ENCODE measurements around the gene ABCB8.

The ABCB8 gene

DNA sequence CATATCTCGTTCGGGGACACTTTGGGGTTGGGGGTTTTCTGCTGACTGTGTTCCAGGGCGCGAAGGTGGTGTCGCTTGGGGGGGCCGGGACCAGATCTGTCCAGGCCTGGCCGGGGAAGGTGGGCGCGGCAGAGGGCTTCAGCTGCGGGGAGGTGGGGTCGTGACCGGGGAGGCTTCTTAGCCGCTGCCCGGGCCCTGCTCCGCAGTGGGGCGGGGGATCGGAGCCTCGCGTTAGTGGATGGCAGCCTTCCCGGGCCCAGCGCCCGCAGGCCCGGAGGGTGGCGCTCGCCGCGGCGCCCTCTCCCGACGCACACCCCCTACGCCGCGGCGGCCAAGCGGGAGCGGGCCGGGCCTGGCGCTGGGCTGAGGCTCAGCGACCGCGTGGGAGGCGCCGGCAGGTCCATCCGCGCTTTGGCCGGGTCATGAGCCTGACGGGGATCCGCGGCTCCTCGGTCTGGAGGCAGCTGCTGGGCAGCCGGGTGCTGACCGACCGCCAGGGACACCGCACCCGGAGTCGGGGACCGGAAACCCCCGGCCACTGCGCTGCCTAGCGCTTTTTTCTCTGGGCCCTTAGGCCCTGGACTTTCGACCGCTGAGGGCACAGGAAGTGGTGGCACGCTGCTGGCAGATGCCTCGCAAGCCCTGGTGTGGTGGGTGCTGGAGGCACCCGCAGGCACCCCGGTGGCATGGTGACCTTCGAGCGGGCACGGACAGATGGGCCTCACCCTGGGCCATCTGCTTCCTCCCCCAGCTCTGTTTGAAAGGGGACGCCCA is 59.2 kb downstream of the ABCB8 start:
- no peak for DNase-seq (ENCODE audit: low spot score)

DNA sequence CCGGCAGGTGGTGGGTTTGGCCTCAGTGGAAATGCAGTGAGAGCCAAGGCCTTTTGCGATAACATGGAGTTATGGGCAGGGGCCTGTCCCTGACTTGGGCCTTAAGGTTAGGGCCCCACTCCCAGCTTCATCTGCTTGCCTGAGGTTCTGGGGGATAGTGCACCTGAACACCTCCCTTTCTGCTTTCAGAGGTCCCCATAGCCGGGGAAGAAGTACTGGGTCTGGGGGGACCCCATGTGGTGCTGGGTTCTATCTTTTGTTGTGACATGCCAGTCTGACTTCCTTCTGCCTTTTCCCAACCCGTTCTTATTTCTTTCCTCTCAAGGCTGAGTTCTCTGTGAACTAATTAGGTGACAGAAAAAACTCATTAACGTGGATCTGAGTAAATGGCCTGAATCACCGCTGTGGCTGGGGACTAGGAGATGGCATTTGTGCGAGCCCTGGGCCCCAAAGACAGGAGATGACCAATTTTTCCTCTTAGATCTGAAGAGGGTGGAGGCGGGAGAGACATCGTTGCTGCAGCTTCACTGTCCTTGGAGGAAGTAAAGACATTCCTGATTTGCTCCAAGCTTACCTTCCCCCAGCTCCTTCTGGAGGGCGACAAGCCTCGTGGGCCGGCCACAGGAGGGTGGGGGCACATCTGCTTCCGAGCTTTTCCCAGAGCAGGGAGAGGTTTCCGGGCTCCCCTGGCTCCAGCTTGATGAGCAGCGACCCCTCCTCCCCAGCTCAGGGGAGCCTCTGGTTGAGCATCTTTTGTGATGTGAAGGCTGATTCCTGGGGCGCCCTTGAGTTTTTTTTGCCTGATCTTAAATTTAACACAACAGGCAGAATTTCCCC is 60.0 kb downstream of the ABCB8 start:
- DNase-seq (ENCODE audit: low spot score) = no peak

DNA sequence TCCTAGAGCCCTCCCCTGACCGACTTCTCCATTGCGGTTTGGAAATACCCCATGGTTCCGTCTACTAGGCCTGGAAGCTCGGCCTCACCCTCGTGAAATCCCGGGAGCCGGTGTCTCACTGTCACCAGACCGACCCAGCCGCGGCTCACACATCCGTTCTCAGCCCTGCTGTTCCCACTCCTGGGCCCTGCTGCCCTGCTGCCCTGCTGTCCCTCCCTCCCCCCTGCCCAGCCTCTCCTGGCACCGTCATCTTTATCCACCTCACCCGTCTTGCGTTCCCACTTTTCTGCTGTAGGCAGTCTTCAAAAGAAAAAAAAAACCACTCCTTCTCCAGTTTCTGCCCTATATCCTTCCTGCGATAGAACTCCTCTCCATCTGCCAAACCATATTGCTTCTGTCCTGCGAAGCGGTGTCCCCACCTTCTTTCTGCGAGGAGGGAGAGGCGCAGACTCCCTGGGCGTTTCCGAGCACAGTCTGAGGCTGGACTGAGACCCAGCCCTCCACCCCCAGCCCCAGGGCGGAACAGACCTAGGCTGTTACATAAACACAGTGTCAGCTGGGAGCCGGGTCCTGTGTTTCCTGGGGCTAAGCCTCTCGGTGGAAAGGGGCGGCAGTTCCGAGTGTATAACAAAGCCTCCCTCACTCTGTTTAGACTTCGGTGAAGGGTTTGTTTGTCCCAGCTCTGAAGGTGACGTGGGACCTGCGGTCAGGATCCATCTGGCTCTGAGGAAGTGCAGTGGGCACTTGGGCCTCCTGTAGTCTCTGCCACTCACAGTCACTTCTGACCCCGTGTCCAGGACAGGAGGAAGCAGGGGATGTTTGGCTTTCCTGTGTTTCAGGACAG is 60.8 kb downstream of the ABCB8 start:
- DNase-seq (ENCODE audit: low spot score) = no peak

DNA sequence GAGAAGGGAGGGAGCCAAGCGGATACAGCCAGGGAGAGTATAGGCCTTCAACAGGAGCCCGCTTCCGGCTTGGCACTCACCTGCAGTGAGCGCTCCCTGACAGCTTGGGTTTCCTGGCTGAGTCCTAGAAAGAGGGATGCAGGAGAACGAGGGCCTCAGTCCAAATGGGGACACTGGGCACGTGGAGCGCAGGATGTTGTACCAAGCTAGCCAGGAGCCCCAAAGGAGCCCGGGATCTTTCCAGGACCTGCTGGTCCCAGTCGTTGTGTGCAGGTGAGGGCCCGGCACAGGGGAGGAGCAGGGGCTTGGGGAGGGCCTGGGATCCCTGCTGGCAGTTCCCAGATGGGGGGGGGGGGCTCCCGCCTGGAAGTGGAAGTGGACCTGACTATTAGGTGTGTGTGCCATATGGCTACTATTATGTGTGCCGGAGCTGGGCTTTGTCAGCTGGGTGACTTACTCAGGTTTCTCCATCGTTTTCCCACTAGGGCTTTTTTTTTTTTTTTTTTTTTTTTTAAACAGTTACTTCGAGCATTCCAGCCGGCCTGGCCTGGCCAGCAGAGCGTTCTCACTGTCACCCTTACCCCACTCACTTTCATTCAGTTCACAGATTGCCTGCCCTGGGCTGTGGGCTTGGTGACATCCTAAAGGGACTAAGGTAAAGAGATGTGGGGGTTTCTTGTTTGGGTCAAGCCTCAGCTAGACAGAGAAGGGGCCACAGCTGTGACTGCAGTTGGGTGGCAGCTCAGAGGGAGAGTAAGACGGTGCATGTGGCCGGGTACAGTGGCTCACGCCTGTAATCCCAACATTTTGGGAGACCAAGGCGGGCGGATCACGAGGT is 61.9 kb downstream of the ABCB8 start:
- DNase-seq (ENCODE audit: low spot score) = no peak

DNA sequence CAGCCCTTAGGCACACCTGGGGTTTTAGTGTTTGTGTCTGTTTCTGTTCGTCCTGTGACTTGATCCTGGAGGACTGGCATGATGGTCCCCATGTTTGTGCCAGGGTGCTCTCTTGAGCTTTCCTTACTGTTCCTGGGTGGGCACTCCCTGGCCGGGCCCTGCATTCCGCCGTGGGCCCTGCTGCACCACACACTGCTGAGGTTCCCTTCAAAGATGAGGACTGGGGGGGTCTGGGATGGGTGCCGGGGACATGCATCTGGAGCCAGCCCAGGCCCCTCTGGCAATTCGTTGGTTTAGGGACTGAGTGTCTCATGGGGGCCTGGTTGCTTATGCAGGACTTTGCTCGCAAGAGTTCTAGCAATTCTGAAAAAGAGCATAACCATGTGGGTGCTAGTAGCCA is 62.8 kb downstream of the ABCB8 start:
- DNase-seq (ENCODE audit: low spot score) = no peak

DNA sequence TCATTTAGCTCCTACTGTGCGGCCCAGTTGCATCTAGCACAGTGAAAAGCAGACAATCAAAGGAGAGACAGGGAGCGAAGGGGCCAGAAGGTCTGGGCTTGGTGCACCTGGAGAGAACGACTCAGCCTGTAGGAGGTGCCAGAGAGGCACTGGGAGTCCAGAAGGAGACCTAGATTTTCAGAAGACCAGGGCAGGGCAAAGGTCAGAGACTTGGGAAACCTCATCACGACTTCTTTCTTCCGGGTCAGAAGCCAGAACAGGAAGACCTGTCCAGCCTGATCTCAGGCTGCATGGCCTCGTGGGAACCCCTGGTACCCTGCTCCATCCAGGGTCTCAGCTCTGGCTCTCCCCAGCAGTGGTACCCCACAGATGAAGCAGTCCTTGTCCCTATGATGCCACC is 63.2 kb downstream of the ABCB8 start:
- DNase-seq (ENCODE audit: low spot score) = no peak

DNA sequence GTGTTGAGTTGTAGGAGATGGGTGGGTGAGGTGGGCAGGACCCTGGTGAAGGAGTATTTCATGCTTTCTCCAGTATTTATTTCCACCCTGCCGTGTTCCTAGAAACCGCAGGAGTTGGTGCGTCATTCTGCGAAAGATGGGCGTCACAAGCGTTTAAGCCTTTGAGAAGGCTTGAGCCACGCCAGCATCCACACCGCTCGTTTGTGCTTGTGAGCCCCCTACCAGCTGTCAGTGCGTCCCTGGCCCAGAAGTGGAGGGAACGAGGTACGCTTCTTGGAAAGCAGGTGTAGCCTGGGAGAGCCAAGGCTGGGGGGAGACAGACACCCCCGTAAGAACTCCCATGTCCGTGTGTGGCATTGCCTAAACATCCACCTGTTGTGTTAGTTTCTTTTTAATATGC is 63.7 kb downstream of the ABCB8 start:
- DNase-seq (ENCODE audit: low spot score) = no peak

DNA sequence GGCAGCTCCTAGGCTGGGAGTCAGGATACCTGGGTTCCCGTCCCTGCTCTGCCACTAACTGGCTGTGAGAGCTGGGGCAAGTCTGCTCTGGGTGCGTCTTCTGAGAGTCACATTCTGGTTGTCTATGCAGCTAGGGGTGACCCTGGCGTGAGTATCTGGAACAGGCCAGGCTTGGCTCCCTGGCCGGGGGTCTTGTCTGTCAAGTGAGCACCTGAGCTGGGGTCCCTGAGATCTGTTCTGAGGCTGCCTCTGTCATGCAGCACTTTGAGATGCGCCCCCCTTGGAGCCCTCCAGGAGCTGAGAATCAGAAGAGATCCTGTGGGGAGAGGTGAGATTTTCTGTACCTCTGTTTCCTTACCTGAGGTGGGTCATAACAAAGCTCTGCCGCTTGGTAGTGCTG is 65.5 kb downstream of the ABCB8 start:
- DNase-seq (ENCODE audit: low spot score) = no peak

DNA sequence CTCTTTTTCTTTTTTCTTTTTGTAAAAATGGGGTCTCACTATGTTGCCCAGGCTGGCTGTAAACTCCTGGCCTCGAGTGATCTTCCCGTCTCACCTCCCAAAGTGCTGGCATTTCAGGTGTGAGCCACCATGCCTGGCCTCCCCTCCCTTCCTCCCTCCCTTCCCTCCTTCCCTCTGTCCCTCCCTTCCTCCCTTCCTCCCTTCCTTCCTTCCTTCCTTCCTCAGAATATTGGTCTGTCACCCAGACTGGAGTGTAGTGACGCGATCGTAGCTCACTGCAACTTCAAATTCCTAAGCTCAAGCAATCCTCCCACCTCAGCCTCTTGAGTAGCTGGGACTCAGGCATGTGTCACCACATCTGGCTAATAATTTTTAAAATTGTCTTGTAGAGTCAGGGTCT is 66.4 kb downstream of the ABCB8 start:
- DNase-seq (ENCODE audit: low spot score) = no peak

DNA sequence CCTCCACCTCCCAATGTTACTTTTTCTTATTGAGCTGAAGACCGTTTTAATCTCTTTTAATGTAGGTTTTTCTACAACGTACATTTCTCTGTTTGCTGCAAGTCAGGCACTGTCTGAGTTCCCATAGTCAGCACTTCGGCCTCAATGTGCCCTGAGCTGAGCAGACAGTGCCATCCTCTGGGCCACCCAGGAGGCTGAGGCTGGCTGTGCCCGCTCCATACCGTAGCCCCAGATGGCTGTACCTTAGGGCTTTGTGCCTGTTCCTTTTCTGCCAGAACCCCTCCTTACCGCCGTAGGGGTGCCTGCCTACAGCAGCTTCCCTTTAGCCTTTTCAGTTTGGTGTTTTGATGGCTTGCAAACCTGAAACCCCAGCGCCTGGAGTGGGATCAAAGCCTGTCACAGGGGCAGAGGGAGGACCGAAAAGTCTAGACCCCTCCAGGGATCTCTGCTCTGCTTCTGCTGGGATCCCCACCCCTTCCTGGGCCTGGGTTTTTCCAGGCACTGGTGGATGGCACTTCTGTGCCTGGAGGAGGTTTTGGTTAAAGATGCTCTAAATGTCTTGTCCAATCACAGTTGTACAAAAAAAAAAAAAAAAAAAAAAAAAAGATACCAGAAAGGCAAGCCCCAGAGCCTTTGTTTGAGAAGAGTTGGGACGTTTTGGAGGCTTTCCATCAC is 67.0 kb downstream of the ABCB8 start:
- DNase-seq (ENCODE audit: low spot score) = no peak

DNA sequence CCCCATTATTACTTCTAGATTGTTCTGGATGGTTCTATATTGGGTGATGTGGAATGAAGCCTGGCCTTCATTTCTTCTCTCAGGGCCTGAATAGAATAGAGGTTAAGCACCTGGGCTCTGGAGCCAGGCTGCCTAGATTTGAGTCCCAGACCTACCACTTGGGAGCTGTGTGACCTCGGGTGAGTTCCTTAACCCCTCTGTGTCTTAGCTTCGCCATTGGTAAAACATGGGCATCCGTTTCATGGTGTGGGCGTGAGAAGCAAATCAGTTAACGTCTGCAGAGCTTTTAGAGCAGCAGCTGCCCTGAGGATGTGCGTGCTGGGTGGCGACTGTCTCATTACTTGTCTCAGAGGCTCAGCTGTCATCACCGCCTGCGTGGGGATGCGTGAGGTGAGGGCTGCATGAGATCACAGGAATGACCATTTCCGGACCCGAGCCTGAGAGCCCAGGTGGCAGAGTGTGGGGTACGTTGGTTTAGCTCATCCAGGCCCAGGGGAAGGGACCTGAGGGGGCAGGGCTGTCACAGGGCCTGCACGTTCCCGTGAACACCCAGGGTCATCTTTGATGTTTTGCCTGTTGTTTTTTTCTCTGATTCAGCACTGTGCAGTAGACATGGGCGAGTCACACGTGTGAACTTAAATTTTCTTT is 67.7 kb downstream of the ABCB8 start:
- no peak for DNase-seq (ENCODE audit: low spot score)

Measured in germinal center (tissue), 1 donor.